A673 (cell line): ENCODE measurements around the gene MANEAL.

Experiments used
- CTCF ChIP-seq: fragments of 300-800, 200-600 bp; sonication (generic); conservative IDR thresholded peaks from 2 replicates; pipeline ENCODE4 v1.5.1; 2017; ENCODE audit warnings: low read depth, mild to moderate bottlenecking, antibody characterized with exemption, low read length, moderate library complexity, mixed read lengths
- EZH2 ChIP-seq: fragments of 200-600 bp; sonication (generic); IDR thresholded peaks from 2 replicates; pipeline ENCODE4 v1.6.1; 2017; ENCODE audit warnings: borderline replicate concordance, low read depth, mild to moderate bottlenecking, mixed read lengths, antibody characterized with exemption, low read length; ENCODE audit not compliant: poor library complexity, severe bottlenecking

GRCh38 chr1:37836788-37837187, 43.1 kb downstream of the MANEAL start:
- TF ChIP-seq CTCF = no peak
- TF ChIP-seq EZH2 = no peak
